GM19463 (cell line): ENCODE data around the gene MLLT10.
A peak's percentile ranks its signal among the peaks of the same experiment; 100 is the strongest.
"Not testable (repeated sequence)": the region's sequence is repeated elsewhere in the genome, so short reads cannot be mapped to it uniquely, and the experiment has no call there.

Experiments
- ATAC-seq: cut with Tn5 transposase; IDR thresholded peaks from one replicate; pipeline ENCODE4 v1.9.1; 2021; ENCODE audit warnings: mild to moderate bottlenecking, moderate library complexity; ENCODE audit not compliant: unreplicated experiment

The MLLT10 gene

GRCh38 chr10:21689881-21690280, 155.8 kb downstream of the MLLT10 start:
- no peak for ATAC-seq

- no peak for ATAC-seq
Observed at GRCh38 chr10:21692916-21693315, 158.9 kb downstream of the MLLT10 start.

GRCh38 chr10:21693418-21693817, 159.4 kb downstream of the MLLT10 start:
- ATAC-seq: no peak

GRCh38 chr10:21694631-21695030, 160.6 kb downstream of the MLLT10 start:
- no peak for ATAC-seq

- ATAC-seq: no peak
Observed at GRCh38 chr10:21696302-21696701, 162.3 kb downstream of the MLLT10 start.

GRCh38 chr10:21699575-21699974, 165.5 kb downstream of the MLLT10 start:
- no peak for ATAC-seq

GRCh38 chr10:21700474-21700873, 166.4 kb downstream of the MLLT10 start:
- no peak for ATAC-seq

- ATAC-seq: no peak
Observed at GRCh38 chr10:21702633-21703111, 168.6 kb downstream of the MLLT10 start.

GRCh38 chr10:21705142-21705827, 171.3 kb downstream of the MLLT10 start:
- ATAC-seq: no peak

GRCh38 chr10:21705828-21706176, 171.8 kb downstream of the MLLT10 start:
- ATAC-seq: no peak

GRCh38 chr10:21707498-21707897, 173.5 kb downstream of the MLLT10 start:
- ATAC-seq: no peak

- ATAC-seq: no peak
Observed at GRCh38 chr10:21712975-21713374, 178.9 kb downstream of the MLLT10 start.

- ATAC-seq: no peak
Observed at GRCh38 chr10:21715531-21716195, 181.6 kb downstream of the MLLT10 start.

GRCh38 chr10:21717437-21718054, 183.5 kb downstream of the MLLT10 start:
- ATAC-seq: not testable (repeated sequence)

GRCh38 chr10:21719502-21719901, 185.5 kb downstream of the MLLT10 start:
- ATAC-seq: no peak

- no peak for ATAC-seq
Observed at GRCh38 chr10:21720090-21720489, 186.1 kb downstream of the MLLT10 start.

GRCh38 chr10:21721000-21721665, 187.1 kb downstream of the MLLT10 start:
- no peak for ATAC-seq

GRCh38 chr10:21722209-21722608, 188.2 kb downstream of the MLLT10 start:
- ATAC-seq: no peak

GRCh38 chr10:21724020-21724589, 190.1 kb downstream of the MLLT10 start:
- no peak for ATAC-seq

GRCh38 chr10:21724687-21725367, 190.8 kb downstream of the MLLT10 start:
- peak; percentile 96 for ATAC-seq
